ENCODE data around the gene PDE4A.
A peak's percentile ranks its signal among the peaks of the same experiment; 100 is the strongest.

The PDE4A gene

DNA sequence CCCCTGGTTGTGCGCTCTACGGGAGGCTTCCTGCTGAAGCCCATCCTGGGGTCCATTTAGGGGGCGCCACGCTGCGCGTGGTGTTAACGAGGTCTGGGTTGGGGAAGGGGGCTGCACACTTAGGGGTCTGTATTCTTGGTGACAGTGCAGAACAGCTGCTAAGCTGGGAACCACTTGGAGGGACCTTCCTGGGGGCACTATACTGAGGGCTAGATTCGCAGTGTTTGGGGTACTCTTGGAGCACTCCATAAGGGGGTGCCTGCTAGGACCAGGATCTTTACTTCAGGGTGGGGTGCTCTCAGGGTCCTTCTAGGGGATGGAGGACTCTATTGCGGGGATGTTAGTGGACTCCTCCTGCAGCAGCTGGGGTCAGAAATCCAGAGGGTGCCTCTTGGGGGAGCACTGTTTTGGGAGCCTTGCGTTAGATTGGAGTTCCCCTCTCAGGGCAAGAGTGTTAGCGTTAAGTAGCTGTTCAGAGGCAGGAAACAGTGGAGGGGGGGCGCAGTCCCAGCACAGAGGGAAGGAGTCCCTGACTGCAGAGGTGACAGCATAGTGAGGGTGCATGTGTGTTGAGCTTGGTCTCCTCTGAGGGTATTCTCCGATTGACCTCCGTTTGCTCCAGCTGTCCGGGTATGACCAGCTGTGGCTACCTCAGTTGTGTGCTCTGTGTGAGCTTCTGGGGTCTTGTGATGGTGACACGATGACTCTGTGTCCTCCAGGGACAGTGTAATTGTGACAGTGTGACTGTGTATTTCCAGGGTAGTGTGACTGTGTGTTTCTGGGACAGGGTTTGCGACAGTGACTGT lies 1.1 kb downstream of the PDE4A start:
- no peak overlapping the region for H3K4me3 ChIP-seq (ENCODE audit: low read depth, low read length)
- no peak for TF ChIP-seq CTCF (IDR thresholded peaks at IDR 0.05; ENCODE audit: control insufficient read depth, extremely low read depth, insufficient read depth)
- DNase-seq (ENCODE audit: low read depth) = no peak

DNA sequence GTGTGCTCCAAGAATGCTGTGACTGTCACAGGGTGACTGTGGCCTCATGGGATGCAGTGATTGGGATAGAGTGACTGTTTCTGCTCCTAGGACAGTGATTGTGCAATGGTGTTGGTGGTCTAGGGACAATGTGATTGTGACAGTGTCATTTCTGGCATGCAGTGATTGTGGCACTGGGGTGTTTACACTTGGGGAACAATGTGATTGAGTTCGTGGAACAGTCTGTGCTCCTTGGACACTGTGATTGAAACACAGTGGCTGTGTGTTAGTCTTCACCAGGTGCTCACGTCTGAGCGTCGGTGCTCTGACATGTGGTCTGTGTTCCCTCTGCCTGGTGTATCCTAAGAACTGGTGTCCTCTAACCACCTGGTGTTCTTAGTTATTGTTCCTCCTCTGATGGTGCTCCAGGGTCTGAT lies 1.7 kb downstream of the PDE4A start:
- H3K4me3 ChIP-seq (ENCODE audit: low read depth, low read length) = no peak overlapping the region
- no peak for TF ChIP-seq CTCF (IDR thresholded peaks at IDR 0.05; ENCODE audit: control insufficient read depth, extremely low read depth, insufficient read depth)
- DNase-seq (ENCODE audit: low read depth) = no peak

GRCh38 chr19:10422846-10423245 lies 2.5 kb downstream of the PDE4A start:
- DNase-seq (ENCODE audit: low read depth) = no peak
- no peak overlapping the region for H3K4me3 ChIP-seq (ENCODE audit: low read depth, low read length)
- TF ChIP-seq CTCF (IDR thresholded peaks at IDR 0.05; ENCODE audit: control insufficient read depth, extremely low read depth, insufficient read depth) = no peak

GRCh38 chr19:10424011-10424637 lies 3.8 kb downstream of the PDE4A start:
- DNase-seq (ENCODE audit: low read depth) = no peak
- peak; percentile 98 for TF ChIP-seq CTCF (IDR thresholded peaks at IDR 0.05; ENCODE audit: control insufficient read depth, extremely low read depth, insufficient read depth)
- H3K4me3 ChIP-seq (ENCODE audit: low read depth, low read length) = peak overlapping the region; percentile 19

- no peak for TF ChIP-seq CTCF (IDR thresholded peaks at IDR 0.05; ENCODE audit: control insufficient read depth, extremely low read depth, insufficient read depth)
- no peak for DNase-seq (ENCODE audit: low read depth)
- H3K4me3 ChIP-seq (ENCODE audit: low read depth, low read length) = no peak overlapping the region
Measured at GRCh38 chr19:10427169-10427568, 6.8 kb downstream of the PDE4A start.

DNA sequence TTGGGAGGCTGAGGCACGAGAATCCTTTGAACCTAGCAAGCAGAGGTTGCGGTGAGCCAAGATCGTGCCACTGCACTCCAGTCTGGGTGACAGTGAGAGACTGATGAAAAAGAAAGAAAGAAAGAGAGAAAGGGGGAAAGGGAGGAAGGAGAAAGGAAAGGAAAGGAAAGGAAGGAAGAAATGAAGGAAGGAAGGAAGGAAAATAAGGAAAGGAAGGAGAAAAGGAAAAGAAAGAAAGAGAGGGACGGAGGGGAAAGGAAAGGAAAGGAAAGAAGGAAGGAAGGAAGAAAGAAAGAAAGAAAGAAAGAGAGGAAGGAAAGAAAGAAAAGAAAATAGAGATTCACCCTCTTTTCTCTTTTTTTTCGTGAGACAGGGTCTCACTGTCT lies 8.7 kb downstream of the PDE4A start:
- TF ChIP-seq CTCF (IDR thresholded peaks at IDR 0.05; ENCODE audit: control insufficient read depth, extremely low read depth, insufficient read depth) = no peak
- no peak for DNase-seq (ENCODE audit: low read depth)

More for the DNA sequence above, 8.7 kb downstream of the PDE4A start:
- H3K4me3 ChIP-seq (ENCODE audit: low read depth, low read length) = no peak overlapping the region

Data from LNCaP clone FGC (cell line).